Sciatic nerve (tissue), 2 donors: ENCODE measurements around the gene SLIT2. TPM values are rescaled to one million over a fixed set of nuclear protein-coding genes. Genes with fewer than 3 reads are reported as not detected.

Experiments
- ATAC-seq: fragments of 200-7000 bp; cut with Tn5 transposase; one replicate; pipeline ENCODE4 v1.9.1; 2020; ENCODE audit warnings: mild to moderate bottlenecking, moderate library complexity
- DNase-seq: peaks from one replicate; pipeline ENCODE4 v3.0.0-alpha.2; 2020; ENCODE audit warnings: low spot score
- intact Hi-C: fragments of 100-400 bp; cut with DNase I; formaldehyde crosslinking; loops from one replicate; pipeline ENCODE4 v1.14.2; 2022
- total RNA-seq: library from RNA; stranded (reverse); fragmentation: NEBNext Ultra II Directional; extraction: Animal tissue kit (Norgen Biotek cat#: 25700); gene quantifications from one replicate; pipeline ENCODE4 v1.2.1, GENCODE V29; 2021
- donor health status: DM: no; HTN: no; CAD: no.
- donor health status: DM: no; HTN: no; CAD: no.

SLIT2 gene
- total RNA-seq, 1 donor from 2014 or later: 159 TPM

GRCh38 chr4:20262221-20262620 lies 10.5 kb downstream of the SLIT2 start:
- intact Hi-C loops: no loop called here
- no peak for ATAC-seq
- no peak for DNase-seq

- ATAC-seq: no peak
- intact Hi-C loops: no loop called here
- no peak for DNase-seq
Measured at GRCh38 chr4:20264688-20265087, 13.0 kb downstream of the SLIT2 start.

GRCh38 chr4:20265726-20266125 lies 14.0 kb downstream of the SLIT2 start:
- no peak for DNase-seq
- intact Hi-C loops: no loop called here
- peak; percentile 31 for ATAC-seq

- peak; percentile 92 for ATAC-seq
- intact Hi-C loops: no loop called here
- no peak for DNase-seq
Measured at GRCh38 chr4:20266215-20267082, 14.7 kb downstream of the SLIT2 start.

- DNase-seq: no peak
- intact Hi-C loops: no loop called here
- no peak for ATAC-seq
Measured at GRCh38 chr4:20268028-20268427, 16.3 kb downstream of the SLIT2 start.

GRCh38 chr4:20269320-20269719 lies 17.6 kb downstream of the SLIT2 start:
- intact Hi-C loops: no loop called here
- no peak for ATAC-seq

GRCh38 chr4:20271950-20272349 lies 20.2 kb downstream of the SLIT2 start:
- DNase-seq: no peak
- intact Hi-C loops: no loop called here
- no peak for ATAC-seq

More at GRCh38 chr4:20269320-20269719, 17.6 kb downstream of the SLIT2 start:
- DNase-seq: no peak

- intact Hi-C loops: no loop called here
- DNase-seq: no peak
- no peak for ATAC-seq
Measured at GRCh38 chr4:20272411-20272872, 20.7 kb downstream of the SLIT2 start.

GRCh38 chr4:20273793-20274192 lies 22.1 kb downstream of the SLIT2 start:
- intact Hi-C loops: no loop called here
- DNase-seq: no peak
- no peak for ATAC-seq

GRCh38 chr4:20276848-20277247 lies 25.1 kb downstream of the SLIT2 start:
- DNase-seq (no peak), ATAC-seq (no peak)
- intact Hi-C loops: no loop called here

- no peak for ATAC-seq
- intact Hi-C loops: no loop called here
- DNase-seq: no peak
Measured at GRCh38 chr4:20278195-20278594, 26.5 kb downstream of the SLIT2 start.

- no peak for DNase-seq
- intact Hi-C loops: no loop called here
- ATAC-seq: no peak
Measured at GRCh38 chr4:20279381-20279780, 27.7 kb downstream of the SLIT2 start.

GRCh38 chr4:20281453-20281852 lies 29.7 kb downstream of the SLIT2 start:
- intact Hi-C loops: no loop called here
- ATAC-seq: no peak
- DNase-seq: no peak

GRCh38 chr4:20283039-20283438 lies 31.3 kb downstream of the SLIT2 start:
- no peak for DNase-seq
- ATAC-seq: no peak
- intact Hi-C loops: no loop called here

GRCh38 chr4:20284990-20285389 lies 33.3 kb downstream of the SLIT2 start:
- DNase-seq (no peak), ATAC-seq (no peak)
- intact Hi-C loops: no loop called here

- intact Hi-C loops: no loop called here
- ATAC-seq: no peak
- DNase-seq: no peak
Measured at GRCh38 chr4:20287246-20287645, 35.5 kb downstream of the SLIT2 start.

GRCh38 chr4:20288047-20288650 lies 36.4 kb downstream of the SLIT2 start:
- DNase-seq (no peak), ATAC-seq (no peak)
- intact Hi-C loops: no loop called here

- ATAC-seq: no peak
Measured at GRCh38 chr4:20288846-20289512, 37.3 kb downstream of the SLIT2 start.

GRCh38 chr4:20289782-20290181 lies 38.1 kb downstream of the SLIT2 start:
- intact Hi-C loops: no loop called here
- DNase-seq: no peak
- ATAC-seq: no peak

More at GRCh38 chr4:20288846-20289512, 37.3 kb downstream of the SLIT2 start:
- intact Hi-C loops: no loop called here
- no peak for DNase-seq

- ATAC-seq: no peak
- intact Hi-C loops: no loop called here
- no peak for DNase-seq
Measured at GRCh38 chr4:20292739-20293138, 41.0 kb downstream of the SLIT2 start.
